GM12891 (cell line): ENCODE data around the gene MARK2.

Source experiments
- POLR2A ChIP-seq: IDR thresholded peaks from 2 replicates; pipeline ENCODE4 v1.6.1; 2011; ENCODE audit warnings: low read depth, low read length, control low read depth
- POLR2AphosphoS5 ChIP-seq: IDR thresholded peaks from 2 replicates; pipeline ENCODE4 v1.6.1; 2011; ENCODE audit warnings: low read depth, low read length, control low read depth
- POU2F2 ChIP-seq: IDR thresholded peaks from 2 replicates; pipeline ENCODE4 v1.6.1; 2011; ENCODE audit warnings: low read depth, mild to moderate bottlenecking, control low read depth, low read length, moderate library complexity
- SPI1 ChIP-seq: IDR thresholded peaks from 2 replicates; pipeline ENCODE4 v1.6.1; 2011; ENCODE audit warnings: low read depth, low read length, control low read depth
- TAF1 ChIP-seq: IDR thresholded peaks from 2 replicates; pipeline ENCODE4 v1.6.1; 2011; ENCODE audit warnings: low read depth, low read length, control low read depth

GRCh38 chr11:63853476-63853875 lies 14.6 kb downstream of the MARK2 start:
- TF ChIP-seq POLR2A (no peak), POLR2AphosphoS5 (no peak), TAF1 (no peak), POU2F2 (no peak), SPI1 (no peak)
